Activated CD8-positive, alpha-beta memory T cell treated with anti-CD3 and anti-CD28 coated beads for 4 hours (primary cell): ENCODE results near the gene UBE3A.
"Not testable (repeated sequence)": the region's sequence is repeated elsewhere in the genome, so short reads cannot be mapped to it uniquely, and the experiment has no call there.

ENCODE experiments used
- DNase-seq, 2 donors: peaks; one replicate each; pipeline ENCODE4 v3.0.0-alpha.2; 2020; ENCODE audit warnings: low read depth in 2 of 2

Gene UBE3A

DNA sequence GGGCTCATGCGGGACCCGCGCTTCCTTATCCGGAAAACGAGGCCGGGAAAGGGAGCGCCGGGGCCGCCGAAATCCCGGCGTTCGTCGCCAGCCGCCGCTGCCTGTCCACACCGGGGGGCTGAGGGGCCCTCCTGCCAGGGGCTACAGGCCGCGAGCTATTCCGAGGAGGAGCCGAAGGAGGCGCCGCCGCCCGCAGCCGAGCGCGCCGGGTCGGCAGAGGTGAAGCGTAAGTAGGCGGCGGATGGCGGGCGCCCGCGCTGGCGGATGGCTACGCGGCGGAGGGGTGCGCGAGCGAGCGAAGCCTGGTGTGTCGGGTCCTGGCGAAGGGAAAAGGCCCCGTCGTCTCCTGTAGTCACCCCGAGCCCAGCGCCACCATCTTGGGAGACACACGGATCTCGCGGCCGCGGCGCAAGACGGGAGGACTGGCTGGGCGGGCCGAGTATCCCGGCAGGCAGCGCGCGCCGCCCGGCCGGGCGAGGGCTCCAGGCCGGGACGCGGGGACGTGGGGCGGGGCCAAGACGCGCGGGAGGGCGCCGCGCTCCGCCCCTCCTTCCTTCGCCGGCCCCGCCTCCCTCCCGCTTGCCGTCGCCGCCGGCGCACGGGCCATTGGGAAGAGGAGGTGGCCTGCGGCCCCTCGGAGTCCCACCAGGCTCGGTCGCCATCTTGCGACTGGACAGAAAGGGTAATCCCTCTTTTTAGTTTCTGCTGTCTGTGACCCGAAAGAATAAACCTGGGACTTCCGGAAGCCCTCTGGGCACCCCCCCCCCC, at the start of gene UBE3A:
Gene UBE3A, minus strand, starts transcription at position 424 of the 768 bp plus-strand sequence. CDS start 29,917 bp downstream, outside the sequence.
- DNase-seq: peak; percentile 69 to 76

DNA sequence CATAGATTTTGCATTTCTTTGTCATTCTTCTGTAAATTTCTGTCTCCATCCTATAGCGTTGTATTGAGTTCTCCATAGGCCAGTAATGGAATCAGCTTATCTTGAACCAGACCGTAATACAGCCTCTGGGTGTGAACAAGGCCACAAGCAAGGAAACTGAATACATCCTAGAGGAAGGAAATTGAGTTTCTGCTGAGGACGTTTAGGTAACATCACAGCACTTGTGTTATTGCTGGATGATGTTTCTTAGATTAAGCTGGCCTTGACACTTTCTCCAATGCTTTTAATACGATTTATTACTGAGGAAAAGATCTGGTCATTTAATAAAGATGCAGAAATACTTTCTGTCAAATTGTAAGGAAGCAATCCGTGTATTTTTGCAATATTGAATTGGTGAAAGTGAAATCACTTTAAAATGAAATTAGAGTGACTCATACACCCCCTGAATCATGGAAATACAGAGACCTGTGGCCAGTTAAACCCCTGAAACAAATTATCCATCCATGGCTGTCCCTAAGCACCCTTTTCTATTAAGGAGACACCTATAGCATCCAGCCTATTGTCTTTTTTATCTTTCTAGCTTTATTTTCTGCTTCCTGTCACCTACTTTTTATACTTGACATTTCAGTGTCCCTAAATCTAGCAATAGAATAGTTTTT, 48.5 kb upstream of the UBE3A start:
- DNase-seq: no peak

GRCh38 chr15:25486051-25486450, 47.2 kb upstream of the UBE3A start:
- no peak for DNase-seq

DNA sequence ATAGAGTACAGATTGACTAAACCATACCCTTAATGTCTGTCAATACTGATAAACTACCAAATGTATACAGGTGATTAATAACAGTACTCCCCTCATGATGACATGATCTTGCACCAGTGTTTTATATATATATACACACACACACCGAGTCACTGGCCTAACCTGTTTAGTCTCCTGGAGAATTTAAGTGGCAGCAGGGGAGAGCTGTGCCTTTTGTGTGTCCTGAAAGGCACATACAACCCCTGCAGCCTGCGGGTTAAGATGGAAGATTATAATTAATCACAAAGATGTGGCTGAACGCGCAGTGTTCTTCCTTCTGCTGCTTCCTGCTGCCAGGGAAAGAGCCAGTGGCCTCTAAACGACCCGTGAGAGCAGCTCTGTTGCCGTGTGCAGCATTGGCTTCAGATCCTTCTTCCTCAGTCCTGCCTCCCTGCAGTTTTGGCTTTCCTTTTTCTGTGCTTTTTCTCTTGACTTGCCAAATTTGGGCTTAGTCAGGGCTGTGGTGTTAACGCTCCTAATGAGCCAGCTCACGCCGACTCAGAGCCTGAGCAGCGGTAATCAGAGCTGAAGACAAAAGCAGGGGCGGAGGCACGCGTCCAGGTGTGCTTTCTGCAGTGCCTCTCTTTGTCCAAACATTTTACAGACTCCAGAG, 42.5 kb upstream of the UBE3A start:
- no peak for DNase-seq

GRCh38 chr15:25478313-25478712, 39.5 kb upstream of the UBE3A start:
- no peak for DNase-seq

DNA sequence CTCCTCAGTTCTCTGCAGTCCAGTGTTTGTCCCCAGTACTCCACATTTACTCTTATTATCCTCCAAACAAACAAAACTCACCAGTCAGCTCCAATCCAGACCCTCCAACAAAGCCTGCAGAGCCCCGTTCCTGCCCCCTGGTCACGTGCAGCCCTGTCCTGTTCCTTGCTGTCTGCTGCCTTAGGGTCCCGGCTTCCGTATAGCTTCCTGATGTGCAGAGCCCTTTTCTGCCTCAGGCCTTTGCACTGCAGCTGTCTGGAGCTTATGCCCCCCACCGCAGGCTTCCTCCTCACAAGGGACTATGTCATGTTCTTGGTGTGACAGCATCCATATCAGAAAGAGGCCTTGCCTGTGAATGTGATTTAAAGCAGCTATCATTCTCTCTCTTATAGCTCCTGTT, 39.0 kb upstream of the UBE3A start:
- DNase-seq: no peak

GRCh38 chr15:25474251-25474650, 35.4 kb upstream of the UBE3A start:
- DNase-seq: no peak

GRCh38 chr15:25470230-25470629, 31.4 kb upstream of the UBE3A start:
- no peak for DNase-seq

DNA sequence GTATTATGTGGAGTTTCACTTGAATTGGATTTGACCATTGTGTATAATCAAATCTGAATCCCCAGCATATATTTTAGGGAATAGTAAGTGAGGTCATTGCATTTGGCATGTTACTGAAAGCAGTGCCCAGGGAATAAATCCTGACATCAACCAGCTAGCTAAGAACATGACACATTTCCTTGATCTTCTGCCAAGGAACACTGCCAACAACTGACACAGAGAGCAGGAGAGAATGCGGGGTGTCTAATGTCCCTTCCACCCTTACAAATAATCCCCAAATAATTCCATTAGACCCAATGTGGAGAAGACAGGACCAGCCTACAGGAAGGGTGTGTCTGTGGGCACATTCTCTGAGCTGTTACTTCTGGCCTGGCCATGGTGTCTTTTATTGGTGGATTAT, 30.6 kb upstream of the UBE3A start:
- no peak for DNase-seq

- DNase-seq: no peak
These were observed 29.8 kb upstream of the UBE3A start for GRCh38 chr15:25468611-25469010.

- no peak for DNase-seq
These were observed 27.0 kb upstream of the UBE3A start for GRCh38 chr15:25465835-25466234.

DNA sequence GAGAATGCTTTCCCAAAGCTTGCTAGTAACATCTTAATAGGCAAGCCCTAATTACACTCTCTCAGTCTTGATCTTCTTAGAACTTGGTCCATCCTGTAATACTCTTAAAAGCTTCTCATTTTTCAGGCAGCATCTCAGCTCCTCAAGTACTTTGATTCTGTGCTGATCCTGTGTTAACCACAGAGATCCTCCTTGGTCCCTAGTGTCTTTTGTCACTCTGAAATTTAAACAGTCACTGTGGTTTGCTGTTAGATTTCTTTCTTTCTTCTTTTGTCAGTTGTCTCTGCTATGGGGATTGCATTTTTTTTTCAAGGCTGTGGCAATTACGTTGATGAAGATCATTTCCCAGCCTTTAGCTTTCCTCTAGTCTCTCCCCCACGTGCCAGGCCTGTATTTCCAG, 26.0 kb upstream of the UBE3A start:
- DNase-seq: no peak

DNA sequence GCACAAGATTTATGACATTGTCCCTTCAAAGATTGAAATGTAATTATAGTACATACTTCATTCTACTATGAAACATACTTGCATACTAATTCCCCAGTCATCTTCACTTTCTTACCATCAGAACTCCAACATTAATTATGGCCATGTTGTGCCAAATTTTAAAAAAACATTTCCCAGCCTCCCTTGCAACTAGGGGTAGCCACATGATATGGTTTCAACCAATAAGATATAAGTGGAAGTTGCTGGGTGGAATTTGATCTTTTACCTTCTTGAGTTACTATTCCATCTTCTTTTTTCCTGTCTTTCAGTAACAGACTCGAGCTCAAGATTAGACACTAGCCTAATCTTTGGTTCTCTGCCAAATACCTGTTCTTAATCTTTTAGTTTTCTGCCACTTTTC, 25.6 kb upstream of the UBE3A start:
- DNase-seq: no peak

GRCh38 chr15:25456196-25456595, 17.4 kb upstream of the UBE3A start:
- DNase-seq: no peak

- DNase-seq: no peak
These were observed 16.4 kb upstream of the UBE3A start for GRCh38 chr15:25455226-25455625.

- no peak for DNase-seq
These were observed 15.9 kb upstream of the UBE3A start for GRCh38 chr15:25454771-25455170.

DNA sequence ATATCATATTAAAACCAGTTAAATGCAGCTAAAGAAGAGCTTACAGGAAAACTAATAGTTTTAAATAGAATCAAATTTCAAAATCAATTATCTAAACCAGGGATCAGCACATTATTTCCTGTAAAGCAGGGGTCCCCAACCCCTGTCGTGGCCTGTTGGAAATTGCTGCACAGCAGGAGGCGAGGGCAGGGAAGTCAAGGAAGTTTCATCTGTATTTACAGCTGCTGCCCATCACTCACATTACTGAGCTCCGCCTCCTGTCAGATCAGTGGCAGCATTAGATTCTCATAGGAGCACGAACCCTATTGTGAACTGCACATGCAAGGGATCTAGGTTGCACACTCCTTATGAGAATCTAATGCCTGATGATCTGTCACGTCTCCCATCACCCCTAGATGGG, 14.4 kb upstream of the UBE3A start:
- not testable (repeated sequence) for DNase-seq

GRCh38 chr15:25451501-25451900, 12.7 kb upstream of the UBE3A start:
- no peak for DNase-seq

DNA sequence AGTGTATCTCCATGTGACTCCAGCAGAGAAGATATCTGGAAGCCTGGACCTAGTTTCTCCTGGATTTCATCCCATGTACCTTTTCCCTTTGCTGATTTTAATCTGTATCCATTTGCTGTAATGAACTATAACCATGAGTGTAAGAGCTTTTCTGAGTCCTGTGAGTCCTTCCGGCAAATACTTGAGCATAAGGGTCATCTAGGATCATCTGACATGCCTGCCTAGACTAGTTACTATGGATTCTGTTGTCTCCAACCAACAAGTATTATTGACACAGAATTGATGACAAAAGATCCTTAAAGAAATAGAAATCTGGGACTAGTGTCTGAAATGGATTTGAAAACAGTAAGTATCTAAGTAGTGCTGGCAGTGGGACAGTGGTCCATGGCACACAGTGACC, 11.3 kb upstream of the UBE3A start:
- no peak for DNase-seq

DNA sequence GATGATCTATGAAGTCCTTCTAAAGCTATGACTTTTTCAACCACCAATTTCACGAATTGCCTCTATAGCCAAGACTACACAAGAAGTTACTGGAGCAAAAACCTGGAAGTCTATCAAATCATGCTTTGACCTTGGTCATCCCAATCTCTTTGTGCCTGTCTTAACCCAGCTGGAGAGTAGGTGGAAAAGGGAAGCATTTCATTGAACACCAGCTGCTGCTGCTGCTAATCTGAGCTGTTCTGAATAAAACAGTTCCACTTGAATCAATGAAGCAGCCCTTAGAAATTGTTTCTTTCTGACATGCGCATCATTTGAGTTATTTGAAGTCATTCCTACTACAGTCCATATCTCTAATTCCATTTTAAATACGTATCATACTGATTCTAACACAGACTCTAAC, 7.3 kb upstream of the UBE3A start:
- no peak for DNase-seq

- no peak for DNase-seq
These were observed 6.6 kb upstream of the UBE3A start for GRCh38 chr15:25445412-25445811.

- DNase-seq: no peak
These were observed 2.3 kb upstream of the UBE3A start for GRCh38 chr15:25441111-25441510.

DNA sequence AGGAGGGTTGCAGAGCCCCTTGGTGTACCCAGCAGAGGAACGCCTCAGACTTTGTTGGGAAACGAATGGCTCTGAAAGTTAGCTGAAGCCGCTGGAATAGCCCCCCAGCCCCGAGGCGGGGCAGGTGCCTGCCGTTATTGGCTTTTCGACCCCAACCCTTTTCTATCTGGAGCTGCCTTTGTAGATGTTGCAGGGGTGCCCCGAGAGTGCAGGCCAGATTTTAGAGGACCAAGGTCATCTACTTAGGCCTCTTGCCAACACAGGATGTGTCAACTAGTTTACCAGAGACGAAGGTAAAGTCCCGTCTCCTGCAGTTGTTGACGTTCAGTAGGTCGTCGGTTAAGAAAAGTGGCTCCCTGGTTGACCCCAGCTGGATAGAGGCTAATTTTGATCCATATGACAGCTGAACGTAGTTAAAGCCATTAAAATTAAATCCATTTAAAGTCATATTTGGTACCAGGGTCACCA, 579 bp upstream of the UBE3A start:
- DNase-seq: peak in 1 of 2 donors; percentile 1
